Osteocyte (in vitro differentiated cells): ENCODE data around the gene GMEB2. TPM values are rescaled to one million over a fixed set of nuclear protein-coding genes. Genes with fewer than 3 reads are reported as not detected.
"Not testable (repeated sequence)": the region's sequence is repeated elsewhere in the genome, so short reads cannot be mapped to it uniquely, and the experiment has no call there.

Experiments
- DNase-seq: peaks from one replicate; pipeline ENCODE4 v3.0.0; 2021; ENCODE audit warnings: mixed read lengths; ENCODE audit not compliant: unreplicated experiment; ENCODE audit errors: extremely low spot score
- H3K27ac Mint-ChIP-seq: one replicate; pipeline ENCODE4 v1.8.0; 2021; ENCODE audit warnings: mild to moderate bottlenecking, mixed read lengths; ENCODE audit not compliant: unreplicated experiment
- H3K27me3 Mint-ChIP-seq: one replicate; pipeline ENCODE4 v1.8.0; 2021; ENCODE audit warnings: mixed read lengths; ENCODE audit not compliant: unreplicated experiment
- H3K36me3 Mint-ChIP-seq: one replicate; pipeline ENCODE4 v1.8.0; 2021; ENCODE audit warnings: mixed read lengths; ENCODE audit not compliant: unreplicated experiment
- H3K4me1 Mint-ChIP-seq: one replicate; pipeline ENCODE4 v1.8.0; 2021; ENCODE audit warnings: mixed read lengths; ENCODE audit not compliant: unreplicated experiment
- H3K4me3 Mint-ChIP-seq: one replicate; pipeline ENCODE4 v1.8.0; 2021; ENCODE audit warnings: mild to moderate bottlenecking, moderate library complexity, mixed read lengths; ENCODE audit not compliant: unreplicated experiment
- H3K9me3 Mint-ChIP-seq: one replicate; pipeline ENCODE4 v1.8.0; 2021; ENCODE audit warnings: mixed read lengths; ENCODE audit not compliant: unreplicated experiment
- total RNA-seq: library from RNA; stranded (reverse); gene quantifications from 2 replicates; pipeline ENCODE4 v1.2.1, GENCODE V29; 2021
- TF ChIP-seq, protein P1 (sequence below): fragments of 200-600 bp; sonication (generic); IDR thresholded peaks from 2 replicates; pipeline ENCODE4 v1.5.0; 2021; ENCODE audit warnings: antibody characterized with exemption, mild to moderate bottlenecking, moderate library complexity

The GMEB2 gene
- total RNA-seq, 1 donor from 2014 or later: 12.1 TPM

GRCh38 chr20:63653041-63653973, 26.4 kb upstream of the GMEB2 start, which contains the start of gene STMN3:
Gene STMN3, minus strand, starts transcription at chr20:63653424. Its CDS starts 79 bp downstream, at chr20:63653345.
- peak within 1 kb of the TSS; percentile 67 for H3K27ac Mint-ChIP-seq
- H3K27me3 Mint-ChIP-seq: no peaks in the 10 kb centered on the region
- TF ChIP-seq, protein P1, sequence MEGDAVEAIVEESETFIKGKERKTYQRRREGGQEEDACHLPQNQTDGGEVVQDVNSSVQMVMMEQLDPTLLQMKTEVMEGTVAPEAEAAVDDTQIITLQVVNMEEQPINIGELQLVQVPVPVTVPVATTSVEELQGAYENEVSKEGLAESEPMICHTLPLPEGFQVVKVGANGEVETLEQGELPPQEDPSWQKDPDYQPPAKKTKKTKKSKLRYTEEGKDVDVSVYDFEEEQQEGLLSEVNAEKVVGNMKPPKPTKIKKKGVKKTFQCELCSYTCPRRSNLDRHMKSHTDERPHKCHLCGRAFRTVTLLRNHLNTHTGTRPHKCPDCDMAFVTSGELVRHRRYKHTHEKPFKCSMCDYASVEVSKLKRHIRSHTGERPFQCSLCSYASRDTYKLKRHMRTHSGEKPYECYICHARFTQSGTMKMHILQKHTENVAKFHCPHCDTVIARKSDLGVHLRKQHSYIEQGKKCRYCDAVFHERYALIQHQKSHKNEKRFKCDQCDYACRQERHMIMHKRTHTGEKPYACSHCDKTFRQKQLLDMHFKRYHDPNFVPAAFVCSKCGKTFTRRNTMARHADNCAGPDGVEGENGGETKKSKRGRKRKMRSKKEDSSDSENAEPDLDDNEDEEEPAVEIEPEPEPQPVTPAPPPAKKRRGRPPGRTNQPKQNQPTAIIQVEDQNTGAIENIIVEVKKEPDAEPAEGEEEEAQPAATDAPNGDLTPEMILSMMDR: no peak
- H3K36me3 Mint-ChIP-seq: no peaks in the 10 kb centered on the region
- DNase-seq: peak; percentile 96
- no peaks in the 10 kb centered on the region for H3K9me3 Mint-ChIP-seq
- peak within 1 kb of the TSS; percentile 75 for H3K4me3 Mint-ChIP-seq
- H3K4me1 Mint-ChIP-seq: peaks cover 16% of the 10 kb centered on the region

DNA sequence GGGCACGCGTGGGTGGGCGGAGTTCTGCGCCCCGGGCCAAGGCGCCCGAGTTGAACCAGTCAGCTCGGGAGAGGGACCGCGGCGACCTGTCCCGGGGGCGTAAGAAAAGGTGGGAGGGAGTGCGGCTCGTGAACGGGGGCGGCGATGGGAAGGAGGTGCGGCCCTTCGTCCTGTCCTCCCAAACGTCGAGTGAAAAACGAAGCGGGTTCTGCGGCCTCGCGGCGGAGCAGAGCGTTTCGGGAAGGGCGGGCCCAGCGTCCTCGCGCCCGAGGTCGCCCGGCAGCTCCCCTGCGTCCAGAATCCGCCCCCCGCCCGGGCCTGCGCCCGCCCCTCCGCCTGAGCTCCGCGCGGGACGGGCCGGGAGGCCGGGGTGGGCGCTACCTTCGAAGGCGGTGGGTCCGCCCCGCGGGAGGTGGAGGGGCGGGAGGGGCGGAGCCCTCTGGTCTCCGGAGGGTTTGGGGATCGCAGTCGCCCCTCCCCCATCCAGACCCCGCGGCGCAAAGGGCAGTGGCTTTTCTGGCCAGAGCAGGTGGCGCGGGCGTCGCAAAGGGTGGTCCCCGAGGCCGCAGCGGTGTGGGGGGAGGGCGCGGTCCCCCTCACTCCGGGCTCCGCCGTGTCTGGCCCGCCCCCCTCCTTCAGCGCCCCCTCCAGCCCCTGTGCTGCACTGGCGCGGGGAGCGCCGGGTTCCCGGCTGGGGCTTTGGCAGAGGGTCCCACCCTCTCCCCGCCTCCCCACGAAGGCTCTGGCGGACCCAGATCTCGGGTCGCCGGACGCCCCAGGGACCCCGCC, 25.5 kb upstream of the GMEB2 start:
- Mint-ChIP-seq H3K27ac (no peak overlapping the region), H3K4me1 (peaks cover 11% of the 10 kb centered on the region), H3K27me3 (no peaks in the 10 kb centered on the region), H3K4me3 (peak overlapping the region; percentile 75), H3K36me3 (no peaks in the 10 kb centered on the region), H3K9me3 (no peaks in the 10 kb centered on the region)
- no peak for DNase-seq
- TF ChIP-seq, protein P1: no peak

GRCh38 chr20:63651942-63652191, 25.0 kb upstream of the GMEB2 start:
- Mint-ChIP-seq H3K4me3 (peak overlapping the region; percentile 75), H3K27me3 (no peaks in the 10 kb centered on the region), H3K9me3 (no peaks in the 10 kb centered on the region), H3K27ac (no peak overlapping the region), H3K36me3 (no peaks in the 10 kb centered on the region), H3K4me1 (peaks cover 10% of the 10 kb centered on the region)
- no peak for DNase-seq
- TF ChIP-seq, protein P1: no peak

GRCh38 chr20:63650486-63650885, 23.6 kb upstream of the GMEB2 start:
- H3K4me1 Mint-ChIP-seq, DNase-seq, H3K27me3 Mint-ChIP-seq, H3K9me3 Mint-ChIP-seq, H3K4me3 Mint-ChIP-seq, H3K27ac Mint-ChIP-seq, H3K36me3 Mint-ChIP-seq: not testable (repeated sequence)

DNA sequence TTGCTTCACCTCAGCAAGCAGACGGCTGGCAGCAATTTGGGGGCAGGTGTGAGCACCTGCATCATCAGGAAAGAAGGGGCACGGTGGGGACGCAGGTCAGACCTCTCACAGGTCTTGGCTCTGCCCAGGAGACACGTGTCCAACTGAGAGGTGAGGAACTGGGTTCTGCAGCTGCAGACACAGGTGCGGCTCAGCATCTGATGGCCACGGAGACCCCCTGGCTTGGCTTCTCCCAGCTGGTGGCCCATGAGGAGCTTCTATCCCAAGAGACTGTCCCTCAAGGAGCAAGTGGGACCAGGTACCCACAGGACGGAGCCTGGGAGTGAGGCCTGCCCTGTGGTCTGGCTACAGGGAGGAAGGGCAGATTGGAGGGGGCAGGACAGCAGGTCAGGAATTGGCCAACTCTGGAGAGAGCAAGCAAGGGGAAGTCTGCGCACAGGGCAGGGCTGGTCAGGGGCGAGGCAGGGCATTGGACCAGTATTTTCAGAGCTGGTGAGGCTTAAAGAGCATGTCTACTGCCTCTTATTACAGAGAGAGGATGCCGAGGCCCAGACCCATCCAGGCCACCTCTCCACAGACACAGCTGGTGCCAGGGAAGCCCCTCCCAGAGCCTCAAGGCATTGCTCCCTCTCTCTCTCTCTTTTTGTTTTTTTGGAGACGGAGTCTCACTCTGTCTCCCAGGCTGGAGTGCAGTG, 22.1 kb upstream of the GMEB2 start:
- Mint-ChIP-seq H3K36me3 (no peaks in the 10 kb centered on the region), H3K27ac (no peak overlapping the region), H3K27me3 (no peaks in the 10 kb centered on the region), H3K4me1 (peaks cover 8% of the 10 kb centered on the region), H3K9me3 (no peaks in the 10 kb centered on the region), H3K4me3 (no peak overlapping the region)
- DNase-seq: no peak
- TF ChIP-seq, protein P1: no peak
